ENCODE measurements around the gene RGPD5. TPM values are rescaled to one million over a fixed set of nuclear protein-coding genes. Genes with fewer than 3 reads are reported as not detected.
"Not testable (repeated sequence)": the region's sequence is repeated elsewhere in the genome, so short reads cannot be mapped to it uniquely, and the experiment has no call there.

The RGPD5 gene
- total and polyA plus RNA-seq, 12 donors = 5.1 to 49.7 (median 23.3) TPM

- H3K9me3 ChIP-seq (replicated peaks in 1 of 3); H3K4me1 ChIP-seq (replicated peaks in 1 of 2); H3K36me3 ChIP-seq (replicated peaks in 1 of 2); DNase-seq; H3K27me3 ChIP-seq; H3K27ac ChIP-seq; intact Hi-C loops (cut with DNase I); H3K4me3 ChIP-seq: not testable (repeated sequence)
- no CpG with 5 or more reads among the region's 2 CpGs for WGBS, 4 donors
Observed at GRCh38 chr2:109779118-109779517, 15.0 kb upstream of the RGPD5 start.

GRCh38 chr2:109781147-109781816 lies 12.8 kb upstream of the RGPD5 start:
- WGBS, 4 donors = no CpG with 5 or more reads among the region's 15 CpGs
- H3K36me3 ChIP-seq (replicated peaks in 1 of 2); intact Hi-C loops (cut with DNase I); DNase-seq; H3K4me1 ChIP-seq (replicated peaks in 1 of 2); H3K4me3 ChIP-seq; H3K9me3 ChIP-seq (replicated peaks in 1 of 3); H3K27ac ChIP-seq; H3K27me3 ChIP-seq: not testable (repeated sequence)

- H3K9me3 ChIP-seq (replicated peaks in 1 of 3); DNase-seq; H3K4me1 ChIP-seq (replicated peaks in 1 of 2); H3K36me3 ChIP-seq (replicated peaks in 1 of 2); H3K4me3 ChIP-seq; intact Hi-C loops (cut with DNase I); H3K27ac ChIP-seq; H3K27me3 ChIP-seq: not testable (repeated sequence)
- WGBS, 4 donors = no CpG with 5 or more reads among the region's 2 CpGs
Observed at GRCh38 chr2:109782446-109782993, 11.6 kb upstream of the RGPD5 start.

GRCh38 chr2:109791530-109792279 lies 2.4 kb upstream of the RGPD5 start:
- H3K4me3 ChIP-seq; H3K27me3 ChIP-seq; intact Hi-C loops (cut with DNase I); DNase-seq; H3K36me3 ChIP-seq (replicated peaks in 1 of 2); H3K4me1 ChIP-seq (replicated peaks in 1 of 2); H3K27ac ChIP-seq; H3K9me3 ChIP-seq (replicated peaks in 1 of 3): not testable (repeated sequence)
- no CpG with 5 or more reads among the region's 12 CpGs for whole genome bisulfite sequencing, 4 donors

GRCh38 chr2:109792659-109793058 lies 1.4 kb upstream of the RGPD5 start:
- H3K36me3 ChIP-seq (replicated peaks in 1 of 2); H3K27ac ChIP-seq; intact Hi-C loops (cut with DNase I); H3K4me3 ChIP-seq; H3K27me3 ChIP-seq; H3K9me3 ChIP-seq (replicated peaks in 1 of 3); H3K4me1 ChIP-seq (replicated peaks in 1 of 2); DNase-seq: not testable (repeated sequence)
- no CpG with 5 or more reads among the region's 1 CpG for WGBS, 4 donors

GRCh38 chr2:109871129-109871751 lies 77.1 kb downstream of the RGPD5 start:
- H3K4me1 ChIP-seq (replicated peaks in 1 of 2); H3K4me3 ChIP-seq; H3K27ac ChIP-seq; DNase-seq; intact Hi-C loops (cut with DNase I); H3K9me3 ChIP-seq (replicated peaks in 1 of 3); H3K36me3 ChIP-seq (replicated peaks in 1 of 2); H3K27me3 ChIP-seq: not testable (repeated sequence)
- WGBS, 4 donors = no CpG with 5 or more reads among the region's 8 CpGs

- H3K36me3 ChIP-seq (replicated peaks in 1 of 2); H3K27me3 ChIP-seq; H3K9me3 ChIP-seq (replicated peaks in 1 of 3); intact Hi-C loops (cut with DNase I); H3K27ac ChIP-seq; H3K4me3 ChIP-seq; H3K4me1 ChIP-seq (replicated peaks in 1 of 2); DNase-seq: not testable (repeated sequence)
- WGBS, 4 donors = no CpG with 5 or more reads among the region's 3 CpGs
Observed at GRCh38 chr2:109876625-109877024, 82.5 kb downstream of the RGPD5 start.

GRCh38 chr2:109882112-109882511 lies 88.0 kb downstream of the RGPD5 start:
- H3K9me3 ChIP-seq (replicated peaks in 1 of 3); H3K27me3 ChIP-seq; H3K4me3 ChIP-seq; H3K4me1 ChIP-seq (replicated peaks in 1 of 2); H3K36me3 ChIP-seq (replicated peaks in 1 of 2); DNase-seq; H3K27ac ChIP-seq; intact Hi-C loops (cut with DNase I): not testable (repeated sequence)
- WGBS, 4 donors = no CpG with 5 or more reads among the region's 1 CpG

- H3K9me3 ChIP-seq (replicated peaks in 1 of 3); DNase-seq; H3K4me3 ChIP-seq; H3K36me3 ChIP-seq (replicated peaks in 1 of 2); H3K27ac ChIP-seq; intact Hi-C loops (cut with DNase I); H3K27me3 ChIP-seq; H3K4me1 ChIP-seq (replicated peaks in 1 of 2): not testable (repeated sequence)
- no CpG with 5 or more reads among the region's 4 CpGs for WGBS, 4 donors
Observed at GRCh38 chr2:109888414-109888813, 94.3 kb downstream of the RGPD5 start.

GRCh38 chr2:109889909-109890308 lies 95.8 kb downstream of the RGPD5 start:
- H3K4me3 ChIP-seq; H3K27ac ChIP-seq; H3K27me3 ChIP-seq; DNase-seq; intact Hi-C loops (cut with DNase I); H3K4me1 ChIP-seq (replicated peaks in 1 of 2); H3K36me3 ChIP-seq (replicated peaks in 1 of 2); H3K9me3 ChIP-seq (replicated peaks in 1 of 3): not testable (repeated sequence)
- no CpG with 5 or more reads among the region's 4 CpGs for WGBS, 4 donors

- H3K9me3 ChIP-seq (replicated peaks in 1 of 3); H3K4me1 ChIP-seq (replicated peaks in 1 of 2); DNase-seq; H3K36me3 ChIP-seq (replicated peaks in 1 of 2); H3K27ac ChIP-seq; H3K27me3 ChIP-seq; H3K4me3 ChIP-seq; intact Hi-C loops (cut with DNase I): not testable (repeated sequence)
- WGBS, 4 donors = no CpG with 5 or more reads among the region's 4 CpGs
Observed at GRCh38 chr2:109891024-109891423, 96.9 kb downstream of the RGPD5 start.
